NCI-H187 treated with DMSO at 0.1 percent for 48 hours (cell line): ENCODE measurements around the gene POLD3.
"Not testable (repeated sequence)": the region's sequence is repeated elsewhere in the genome, so short reads cannot be mapped to it uniquely, and the experiment has no call there.

ENCODE experiments used
- DNase-seq: peaks from one replicate; lab custom pipeline; 2025; lab: John Stamatoyannopoulos, UW

POLD3 gene

GRCh38 chr11:74583024-74583624, 9.3 kb upstream of the POLD3 start:
- no peak for DNase-seq

GRCh38 chr11:74590492-74590891, 1.9 kb upstream of the POLD3 start:
- not testable (repeated sequence) for DNase-seq

- no peak for DNase-seq
Observed at GRCh38 chr11:74592063-74592440, 330 bp upstream of the POLD3 start.

- no peak for DNase-seq
Observed at GRCh38 chr11:74593463-74593862, 1.1 kb downstream of the POLD3 start.

GRCh38 chr11:74602637-74603556, 10.5 kb downstream of the POLD3 start:
- DNase-seq = no peak

- DNase-seq = no peak
Observed at GRCh38 chr11:74603845-74604244, 11.5 kb downstream of the POLD3 start.

- no peak for DNase-seq
Observed at GRCh38 chr11:74604311-74604710, 11.9 kb downstream of the POLD3 start.

- DNase-seq = no peak
Observed at GRCh38 chr11:74605403-74605802, 13.0 kb downstream of the POLD3 start.

- DNase-seq = no peak
Observed at GRCh38 chr11:74608431-74608830, 16.0 kb downstream of the POLD3 start.

GRCh38 chr11:74611369-74611861, 19.0 kb downstream of the POLD3 start:
- DNase-seq = no peak

GRCh38 chr11:74612877-74613276, 20.5 kb downstream of the POLD3 start:
- no peak for DNase-seq

GRCh38 chr11:74615311-74615710, 22.9 kb downstream of the POLD3 start:
- DNase-seq = no peak

GRCh38 chr11:74615988-74616387, 23.6 kb downstream of the POLD3 start:
- DNase-seq = no peak

- DNase-seq = no peak
Observed at GRCh38 chr11:74620531-74620930, 28.1 kb downstream of the POLD3 start.

- DNase-seq = no peak
Observed at GRCh38 chr11:74626130-74626529, 33.7 kb downstream of the POLD3 start.

GRCh38 chr11:74626604-74627003, 34.2 kb downstream of the POLD3 start:
- DNase-seq = no peak

GRCh38 chr11:74627381-74627780, 35.0 kb downstream of the POLD3 start:
- no peak for DNase-seq

GRCh38 chr11:74630043-74630442, 37.7 kb downstream of the POLD3 start:
- DNase-seq = no peak

GRCh38 chr11:74633406-74634393, 41.3 kb downstream of the POLD3 start:
- DNase-seq = no peak

- no peak for DNase-seq
Observed at GRCh38 chr11:74634537-74634936, 42.2 kb downstream of the POLD3 start.

- DNase-seq = no peak
Observed at GRCh38 chr11:74636630-74637184, 44.3 kb downstream of the POLD3 start.

- DNase-seq = no peak
Observed at GRCh38 chr11:74637700-74638099, 45.3 kb downstream of the POLD3 start.
